NCI-H1930 (cell line): ENCODE results near the gene LYG2.
"Not testable (repeated sequence)": the region's sequence is repeated elsewhere in the genome, so short reads cannot be mapped to it uniquely, and the experiment has no call there.

Experiments
- DNase-seq, 2 experiments: peaks; one replicate each; lab custom pipeline; 2025; lab: John Stamatoyannopoulos, UW

LYG2 gene

GRCh38 chr2:99200076-99200800 lies 55.2 kb downstream of the LYG2 start:
- no peak for DNase-seq

- DNase-seq: no peak
These were observed 57.2 kb downstream of the LYG2 start for GRCh38 chr2:99198103-99198841.

GRCh38 chr2:99192364-99192763 lies 63.1 kb downstream of the LYG2 start:
- not testable (repeated sequence) for DNase-seq
